WERI-Rb-1 (cell line): ENCODE results near the gene SHOC2.

ENCODE experiments used
- DNase-seq: peaks from one replicate; pipeline ENCODE4 v3.0.0-alpha.2; 2020
- H3K27ac ChIP-seq: fragments of 250-450 bp; sonication (Bioruptor Pico); 2 replicates; pipeline ENCODE4 v1.5.1; 2020; ENCODE audit warnings: mild to moderate bottlenecking, moderate library complexity
- H3K27me3 ChIP-seq: fragments of 250-450 bp; sonication (Bioruptor Pico); 2 replicates; pipeline ENCODE4 v1.5.1; 2021; ENCODE audit warnings: mild to moderate bottlenecking, low read depth, moderate library complexity; ENCODE audit not compliant: insufficient read depth, severe bottlenecking
- H3K36me3 ChIP-seq: fragments of 250-450 bp; sonication (Bioruptor Pico); 2 replicates; pipeline ENCODE4 v1.5.1; 2020; ENCODE audit warnings: mild to moderate bottlenecking, moderate library complexity
- H3K4me3 ChIP-seq: 2 replicates; pipeline ENCODE4 v1.5.1; 2011; ENCODE audit warnings: low read depth, mild to moderate bottlenecking, control low read depth, low read length
- H3K9me3 ChIP-seq: fragments of 250-450 bp; sonication (Bioruptor Pico); 2 replicates; pipeline ENCODE4 v1.5.1; 2021; ENCODE audit warnings: mild to moderate bottlenecking, moderate library complexity; ENCODE audit not compliant: severe bottlenecking
- CTCF ChIP-seq: IDR thresholded peaks from 2 replicates; pipeline ENCODE4 v1.5.1; 2011; ENCODE audit warnings: low read depth, mild to moderate bottlenecking, control low read depth, inconsistent platforms, low read length

The SHOC2 gene

GRCh38 chr10:111004016-111004415, 84.6 kb downstream of the SHOC2 start:
- Histone ChIP-seq H3K4me3 (no peak overlapping the region), H3K9me3 (no peaks in the 10 kb centered on the region), H3K36me3 (peaks cover 34% of the 10 kb centered on the region), H3K27ac (no peak overlapping the region), H3K27me3 (no peaks in the 10 kb centered on the region)
- TF ChIP-seq CTCF: no peak
- DNase-seq: no peak

GRCh38 chr10:111007486-111007885, 88.1 kb downstream of the SHOC2 start:
- H3K36me3 ChIP-seq: peaks cover 42% of the 10 kb centered on the region
- H3K9me3 ChIP-seq: no peaks in the 10 kb centered on the region
- no peak overlapping the region for H3K4me3 ChIP-seq
- DNase-seq: no peak
- TF ChIP-seq CTCF: no peak
- H3K27me3 ChIP-seq: no peaks in the 10 kb centered on the region
- H3K27ac ChIP-seq: no peak overlapping the region

GRCh38 chr10:111015181-111015580, 95.8 kb downstream of the SHOC2 start:
- TF ChIP-seq CTCF: no peak
- H3K4me3 ChIP-seq: no peak overlapping the region
- no peaks in the 10 kb centered on the region for H3K9me3 ChIP-seq
- no peak overlapping the region for H3K27ac ChIP-seq
- no peak for DNase-seq
- no peaks in the 10 kb centered on the region for H3K27me3 ChIP-seq
- H3K36me3 ChIP-seq: peaks cover 8% of the 10 kb centered on the region

- Histone ChIP-seq H3K27me3 (no peaks in the 10 kb centered on the region), H3K36me3 (peaks cover 9% of the 10 kb centered on the region), H3K4me3 (no peak overlapping the region), H3K27ac (no peak overlapping the region), H3K9me3 (no peaks in the 10 kb centered on the region)
- DNase-seq: no peak
- no peak for TF ChIP-seq CTCF
These were observed 97.7 kb downstream of the SHOC2 start for GRCh38 chr10:111017098-111017497.

GRCh38 chr10:111018021-111018420, 98.6 kb downstream of the SHOC2 start:
- Histone ChIP-seq H3K4me3 (no peak overlapping the region), H3K27me3 (no peaks in the 10 kb centered on the region), H3K27ac (no peak overlapping the region), H3K9me3 (no peaks in the 10 kb centered on the region), H3K36me3 (peaks cover 15% of the 10 kb centered on the region)
- TF ChIP-seq CTCF: no peak
- DNase-seq: no peak

GRCh38 chr10:111023060-111023459, 103.7 kb downstream of the SHOC2 start:
- DNase-seq: no peak
- Histone ChIP-seq H3K9me3 (peaks cover 2% of the 10 kb centered on the region), H3K36me3 (peaks cover 15% of the 10 kb centered on the region), H3K27ac (no peak overlapping the region), H3K27me3 (no peaks in the 10 kb centered on the region), H3K4me3 (no peak overlapping the region)
- TF ChIP-seq CTCF: no peak
